Superior temporal gyrus (tissue), 1 donor: ENCODE results near the gene SYCE3.
"Not testable (repeated sequence)": the region's sequence is repeated elsewhere in the genome, so short reads cannot be mapped to it uniquely, and the experiment has no call there.

Experiments
- DNase-seq: peaks from one replicate; pipeline ENCODE4 v3.0.0-alpha.2; 2016; ENCODE audit errors: extremely low spot score

The SYCE3 gene

GRCh38 chr22:50548921-50549790, 13.6 kb downstream of the SYCE3 start:
- no peak for DNase-seq

- no peak for DNase-seq
Measured at GRCh38 chr22:50548040-50548920, 14.4 kb downstream of the SYCE3 start.

GRCh38 chr22:50547263-50547985, 15.3 kb downstream of the SYCE3 start:
- no peak for DNase-seq

- no peak for DNase-seq
Measured at GRCh38 chr22:50546326-50547262, 16.1 kb downstream of the SYCE3 start.

GRCh38 chr22:50545522-50546325, 17.0 kb downstream of the SYCE3 start, which contains the start of gene KLHDC7B:
Gene KLHDC7B, plus strand, starts transcription at chr22:50545899. Its CDS starts 345 bp downstream, at chr22:50546244.
- no peak for DNase-seq

- DNase-seq = no peak
Measured at GRCh38 chr22:50544746-50545253, 17.9 kb downstream of the SYCE3 start.

GRCh38 chr22:50544078-50544745, 18.5 kb downstream of the SYCE3 start:
- peak; percentile 49 for DNase-seq

- no peak for DNase-seq
Measured at GRCh38 chr22:50542416-50542927, 20.2 kb downstream of the SYCE3 start.

GRCh38 chr22:50541667-50542026, 21.1 kb downstream of the SYCE3 start:
- not testable (repeated sequence) for DNase-seq

GRCh38 chr22:50540381-50540780, 22.3 kb downstream of the SYCE3 start:
- DNase-seq = no peak

GRCh38 chr22:50537765-50538164, 25.0 kb downstream of the SYCE3 start:
- DNase-seq = no peak

- no peak for DNase-seq
Measured at GRCh38 chr22:50536226-50536625, 26.5 kb downstream of the SYCE3 start.

GRCh38 chr22:50535113-50535512, 27.6 kb downstream of the SYCE3 start:
- DNase-seq = no peak

- not testable (repeated sequence) for DNase-seq
Measured at GRCh38 chr22:50533856-50534711, 28.6 kb downstream of the SYCE3 start.

GRCh38 chr22:50532824-50533796, 29.6 kb downstream of the SYCE3 start:
- DNase-seq = no peak

GRCh38 chr22:50531962-50532674, 30.6 kb downstream of the SYCE3 start:
- DNase-seq = no peak
